ENCODE measurements around the gene APRT.

The APRT gene

GRCh38 chr16:88810912-88811768, 588 bp downstream of the APRT start:
- H3K4me2 ChIP-seq (ENCODE audit: low read length) = peak overlapping the region; percentile 91
- peak overlapping the region; percentile 78 for H3K27ac ChIP-seq (ENCODE audit: low read depth, low read length, poor library complexity, severe bottlenecking)
- H3K9me2 ChIP-seq (ENCODE audit: low read depth, low read length) = no peaks in the 10 kb centered on the region
- peaks cover 4% of the 10 kb centered on the region; the same call in 1 of the 2 replicates for H3F3A ChIP-seq (ENCODE audit: insufficient read depth, low read length)
- H3K79me2 ChIP-seq (ENCODE audit: insufficient read depth, low read length) = no peaks in the 10 kb centered on the region
- peaks cover 21% of the 10 kb centered on the region for H3K4me1 ChIP-seq (ENCODE audit: insufficient read depth, low read length, severe bottlenecking)
- no peak overlapping the region for H2AFZ ChIP-seq (ENCODE audit: low read length)
- 0 out of 2 replicates have a peak, but pooled peaks cover 6% of the 10 kb centered on the region for H3K9me3 ChIP-seq (ENCODE audit: low read length)
- peak overlapping the region; percentile 80 for H3K4me3 ChIP-seq (ENCODE audit: low read depth, low read length, poor library complexity, severe bottlenecking)
- peak overlapping the region; percentile 89 for H3K9ac ChIP-seq (ENCODE audit: low read length)
- TF ChIP-seq EZH2 (IDR thresholded peaks at IDR 0.05; ENCODE audit: borderline replicate concordance, low read length) (no peak), CTCF (IDR thresholded peaks at IDR 0.05; ENCODE audit: low read length) (no peak)
- H4K20me1 ChIP-seq (ENCODE audit: insufficient read depth, low read length) = no peaks in the 10 kb centered on the region
- H3K27me3 ChIP-seq (ENCODE audit: insufficient read depth, low read length) = no peaks in the 10 kb centered on the region; the same call in 1 of the 2 replicates
- H3K36me3 ChIP-seq (ENCODE audit: insufficient read depth, low read length) = peaks cover 41% of the 10 kb centered on the region

GRCh38 chr16:88810166-88810911, 1.4 kb downstream of the APRT start:
- Histone ChIP-seq H4K20me1 (ENCODE audit: insufficient read depth, low read length) (no peaks in the 10 kb centered on the region), H3K4me3 (ENCODE audit: low read depth, low read length, poor library complexity, severe bottlenecking) (peak overlapping the region; percentile 80), H3K4me2 (ENCODE audit: low read length) (peak overlapping the region; percentile 91), H3K27me3 (ENCODE audit: insufficient read depth, low read length) (no peaks in the 10 kb centered on the region; the same call in 1 of the 2 replicates), H3K4me1 (ENCODE audit: insufficient read depth, low read length, severe bottlenecking) (peaks cover 26% of the 10 kb centered on the region), H3K9me3 (ENCODE audit: low read length) (0 out of 2 replicates have a peak, but pooled peaks cover 6% of the 10 kb centered on the region), H3K9me2 (ENCODE audit: low read depth, low read length) (no peaks in the 10 kb centered on the region), H3K79me2 (ENCODE audit: insufficient read depth, low read length) (no peaks in the 10 kb centered on the region), H3K27ac (ENCODE audit: low read depth, low read length, poor library complexity, severe bottlenecking) (peak overlapping the region; percentile 78), H3F3A (ENCODE audit: insufficient read depth, low read length) (peaks cover 4% of the 10 kb centered on the region; the same call in 1 of the 2 replicates), H3K9ac (ENCODE audit: low read length) (peak overlapping the region; percentile 89), H2AFZ (ENCODE audit: low read length) (no peak overlapping the region), H3K36me3 (ENCODE audit: insufficient read depth, low read length) (peaks cover 49% of the 10 kb centered on the region)
- no peak for TF ChIP-seq EZH2 (IDR thresholded peaks at IDR 0.05; ENCODE audit: borderline replicate concordance, low read length)
- no peak for TF ChIP-seq CTCF (IDR thresholded peaks at IDR 0.05; ENCODE audit: low read length)

GRCh38 chr16:88809676-88810165, 2.0 kb downstream of the APRT start:
- Histone ChIP-seq H3K27ac (ENCODE audit: low read depth, low read length, poor library complexity, severe bottlenecking) (peak overlapping the region; percentile 78), H3K36me3 (ENCODE audit: insufficient read depth, low read length) (peaks cover 56% of the 10 kb centered on the region), H3K27me3 (ENCODE audit: insufficient read depth, low read length) (no peaks in the 10 kb centered on the region; the same call in 1 of the 2 replicates), H4K20me1 (ENCODE audit: insufficient read depth, low read length) (no peaks in the 10 kb centered on the region), H3K9ac (ENCODE audit: low read length) (peak overlapping the region; percentile 89; the same call in 1 of the 2 replicates), H3K79me2 (ENCODE audit: insufficient read depth, low read length) (no peaks in the 10 kb centered on the region), H3K9me2 (ENCODE audit: low read depth, low read length) (no peaks in the 10 kb centered on the region), H3K4me3 (ENCODE audit: low read depth, low read length, poor library complexity, severe bottlenecking) (peak overlapping the region; percentile 80), H3K4me2 (ENCODE audit: low read length) (peak overlapping the region; percentile 91), H2AFZ (ENCODE audit: low read length) (no peak overlapping the region), H3K9me3 (ENCODE audit: low read length) (0 out of 2 replicates have a peak, but pooled peaks cover 6% of the 10 kb centered on the region), H3K4me1 (ENCODE audit: insufficient read depth, low read length, severe bottlenecking) (peaks cover 32% of the 10 kb centered on the region), H3F3A (ENCODE audit: insufficient read depth, low read length) (peaks cover 4% of the 10 kb centered on the region; the same call in 1 of the 2 replicates)
- TF ChIP-seq CTCF (IDR thresholded peaks at IDR 0.05; ENCODE audit: low read length) (no peak), EZH2 (IDR thresholded peaks at IDR 0.05; ENCODE audit: borderline replicate concordance, low read length) (no peak)

All from OCI-LY1 (cell line).